SHP77 (cell line): ENCODE data around the gene FGF8.
"Not testable (repeated sequence)": the region's sequence is repeated elsewhere in the genome, so short reads cannot be mapped to it uniquely, and the experiment has no call there.

Experiments used
- DNase-seq, 2 experiments: peaks; one replicate each; lab custom pipeline; 2025; lab: John Stamatoyannopoulos, UW

FGF8 gene

GRCh38 chr10:101775273-101776160 lies at the start of gene FGF8:
FGF8 (minus strand) TSS chr10:101776114; CDS start chr10:101775900, 214 bp downstream.
- no peak for DNase-seq

- DNase-seq: no peak
These were observed 48.8 kb upstream of the FGF8 start for GRCh38 chr10:101824736-101825135.

GRCh38 chr10:101818872-101819633 lies 43.1 kb upstream of the FGF8 start:
- peak; percentile 25 to 49 for DNase-seq

GRCh38 chr10:101818119-101818871 lies 42.4 kb upstream of the FGF8 start, which contains the start of gene OGA:
OGA (minus strand) TSS chr10:101818444; CDS start chr10:101818022, 422 bp downstream.
- DNase-seq: peak; percentile 98

GRCh38 chr10:101817337-101818118 lies 41.6 kb upstream of the FGF8 start:
- DNase-seq: no peak

GRCh38 chr10:101816913-101817336 lies 41.0 kb upstream of the FGF8 start:
- DNase-seq: no peak

- DNase-seq: no peak
These were observed 40.5 kb upstream of the FGF8 start for GRCh38 chr10:101816376-101816775.

- DNase-seq: no peak
These were observed 38.7 kb upstream of the FGF8 start for GRCh38 chr10:101814466-101815071.

GRCh38 chr10:101812606-101813005 lies 36.7 kb upstream of the FGF8 start:
- no peak for DNase-seq

- DNase-seq: no peak
These were observed 31.2 kb upstream of the FGF8 start for GRCh38 chr10:101807158-101807557.

GRCh38 chr10:101803511-101803910 lies 27.6 kb upstream of the FGF8 start:
- no peak for DNase-seq

- no peak for DNase-seq
These were observed 21.6 kb upstream of the FGF8 start for GRCh38 chr10:101797403-101798059.

- no peak for DNase-seq
These were observed 17.6 kb upstream of the FGF8 start for GRCh38 chr10:101793526-101793925.

GRCh38 chr10:101789686-101790085 lies 13.8 kb upstream of the FGF8 start:
- DNase-seq: no peak

GRCh38 chr10:101789231-101789630 lies 13.3 kb upstream of the FGF8 start:
- DNase-seq: not testable (repeated sequence)

GRCh38 chr10:101785801-101786200 lies 9.9 kb upstream of the FGF8 start:
- no peak for DNase-seq

GRCh38 chr10:101784558-101784957 lies 8.6 kb upstream of the FGF8 start:
- no peak for DNase-seq

- no peak for DNase-seq
These were observed 7.8 kb upstream of the FGF8 start for GRCh38 chr10:101783736-101784118.

- peak; percentile 86 to 89 for DNase-seq
These were observed 7.2 kb upstream of the FGF8 start, which contains the start of gene NPM3 for GRCh38 chr10:101782811-101783735. NPM3 (minus strand) TSS chr10:101783446; CDS start chr10:101783390, 56 bp downstream.
